Suprapubic skin (tissue), 4 donors: Measurements from ENCODE around the gene CD9. TPM values are rescaled to one million over a fixed set of nuclear protein-coding genes. Genes with fewer than 3 reads are reported as not detected.
A peak's percentile ranks its signal among the peaks of the same experiment; 100 is the strongest.

Source experiments
- DNase-seq, 2 donors: peaks; one replicate each; pipeline ENCODE4 v3.0.0-alpha.2; 2019; ENCODE audit warnings: low spot score in 2 of 2
- H3K27ac ChIP-seq: fragments of 200-600 bp; sonication (generic); one replicate; pipeline ENCODE4 v1.5.1; 2019
- H3K27me3 ChIP-seq: fragments of 200-600 bp; sonication (generic); one replicate; pipeline ENCODE4 v1.5.1; 2019
- H3K36me3 ChIP-seq: fragments of 200-600 bp; sonication (generic); one replicate; pipeline ENCODE4 v1.5.1; 2019
- H3K4me1 ChIP-seq: fragments of 200-600 bp; sonication (generic); one replicate; pipeline ENCODE4 v1.5.1; 2019
- H3K4me3 ChIP-seq: fragments of 200-600 bp; sonication (generic); one replicate; pipeline ENCODE4 v1.5.1; 2019; ENCODE audit warnings: mild to moderate bottlenecking
- H3K9me3 ChIP-seq: fragments of 200-600 bp; sonication (generic); one replicate; pipeline ENCODE4 v1.5.1; 2019
- CTCF ChIP-seq, 2 donors: fragments of 200-600 bp in 1 of 2; fragments of 450-650 bp in 1 of 2; sonication (generic) in 1 of 2; IDR thresholded peaks; one replicate each; pipeline ENCODE4 v1.5.1; 2016 to 2019; ENCODE audit warnings: antibody characterized with exemption in 2 of 2, mild to moderate bottlenecking in 1 of 2, moderate library complexity in 1 of 2
- EP300 ChIP-seq: sonication (generic); formaldehyde crosslinking; IDR thresholded peaks from one replicate; pipeline ENCODE4 v1.6.1; 2017; ENCODE audit warnings: antibody characterized with exemption
- POLR2A ChIP-seq, 2 donors: fragments of 450-650 bp; IDR thresholded peaks; one replicate each; pipeline ENCODE4 v1.6.1; 2017; ENCODE audit warnings: antibody characterized with exemption in 2 of 2, mild to moderate bottlenecking in 2 of 2, moderate library complexity in 2 of 2
- POLR2AphosphoS5 ChIP-seq, 3 donors: sonication (generic); formaldehyde crosslinking; IDR thresholded peaks; one replicate each; pipeline ENCODE4 v1.6.1; 2017; ENCODE audit warnings: antibody characterized with exemption in 3 of 3
- WGBS: methylation state at CpG from one replicate; pipeline ENCODE4 v1.1.5; 2018; 5-methylcytosine and 5-hydroxymethylcytosine counted together
- total RNA-seq, 4 donors: library from RNA; depleted of rRNA; stranded (reverse); fragments of >200 nt; gene quantifications; one replicate each; pipeline ENCODE4 v1.1.0, GENCODE V29; 2016

CD9 gene
- total RNA-seq, 4 donors from 2014 or later, result 420 to 548 (median 475) TPM

DNA sequence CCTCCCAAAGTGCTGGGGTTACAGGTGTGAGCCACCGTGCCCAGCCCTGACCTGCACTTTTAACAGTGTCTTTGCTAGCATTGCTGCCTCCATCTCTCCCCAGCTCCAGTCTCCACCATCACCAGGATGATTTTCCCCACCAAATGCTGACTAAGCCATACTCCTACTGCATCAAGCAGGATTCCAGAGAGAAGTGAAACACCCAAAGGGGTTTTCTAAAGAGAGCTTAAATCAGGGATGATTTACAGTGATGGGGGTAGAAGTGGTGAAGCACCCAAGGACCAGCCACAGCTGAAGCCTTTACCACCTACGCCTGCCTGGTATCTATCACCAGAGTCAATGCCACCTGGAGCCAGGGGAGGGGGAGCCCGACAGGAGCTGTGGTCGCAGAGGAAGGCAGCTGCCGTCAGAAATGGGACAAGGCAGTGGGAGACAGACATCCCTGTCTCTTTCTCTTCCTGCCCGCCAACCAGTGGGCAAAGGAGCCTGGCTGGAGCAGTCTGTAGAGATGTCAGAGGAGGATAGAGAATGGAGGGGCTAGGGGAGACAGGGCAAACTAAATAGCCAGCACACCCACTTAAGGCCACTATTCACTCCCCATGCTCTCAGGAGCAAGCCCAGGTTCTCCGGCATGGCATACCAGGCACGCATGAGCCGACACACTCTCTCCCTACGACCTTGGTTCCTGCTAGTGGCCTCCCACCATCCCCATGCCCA lies 22.4 kb upstream of the CD9 start:
- H3K36me3 ChIP-seq, result no peaks in the 10 kb centered on the region
- H3K4me3 ChIP-seq, result no peak overlapping the region
- no peak for DNase-seq
- H3K27me3 ChIP-seq, result no peaks in the 10 kb centered on the region
- peaks cover 32% of the 10 kb centered on the region for H3K4me1 ChIP-seq
- TF ChIP-seq EP300, result no peak
- no peak for TF ChIP-seq POLR2AphosphoS5 (IDR thresholded peaks at IDR 0.05)
- TF ChIP-seq POLR2A (IDR thresholded peaks at IDR 0.05), result no peak
- TF ChIP-seq CTCF (IDR thresholded peaks at IDR 0.05), result no peak
- no peak overlapping the region for H3K27ac ChIP-seq
- 92% methylated on average over 10 of the region's 10 CpGs for WGBS
- no peaks in the 10 kb centered on the region for H3K9me3 ChIP-seq

DNA sequence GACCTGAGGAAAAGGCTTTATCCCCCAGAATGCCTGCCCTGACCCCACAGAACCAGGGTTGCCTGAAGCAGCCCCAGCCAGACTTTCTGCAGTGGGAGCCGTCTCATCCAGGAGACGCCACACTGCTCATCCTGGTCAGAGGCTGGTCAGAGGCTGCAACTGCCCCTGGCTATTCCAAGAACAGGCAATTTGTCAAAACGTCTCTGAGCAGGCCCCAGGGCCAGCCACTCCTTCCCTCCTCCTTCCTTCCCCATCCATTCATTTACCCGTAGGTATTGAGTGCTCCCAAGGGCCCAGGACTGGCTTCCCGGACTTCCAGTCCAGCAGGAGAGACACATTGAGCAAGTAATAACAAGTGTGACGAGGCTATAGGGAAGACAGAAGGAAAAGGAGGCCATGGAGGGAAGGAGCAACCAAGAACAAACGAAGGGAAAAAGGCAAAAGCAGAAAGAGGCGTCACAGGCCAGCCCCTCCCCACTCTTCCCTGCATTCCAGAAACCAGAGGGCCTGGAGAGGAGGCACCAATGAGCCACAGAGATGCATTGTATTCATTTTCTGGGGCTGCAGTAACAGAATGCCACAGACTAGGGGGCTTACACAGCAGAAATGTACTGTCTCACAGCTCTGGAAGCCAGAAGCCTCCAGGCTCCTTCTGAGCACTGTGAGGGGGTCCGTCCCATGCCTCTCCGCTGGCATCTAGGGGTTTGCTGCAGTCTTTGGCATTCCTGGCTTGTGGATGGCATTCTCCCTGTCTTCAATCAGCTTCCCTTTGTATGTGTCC lies 21.0 kb upstream of the CD9 start:
- H3K9me3 ChIP-seq, result no peaks in the 10 kb centered on the region
- no peak overlapping the region for H3K4me3 ChIP-seq
- DNase-seq, result no peak
- H3K4me1 ChIP-seq, result peaks cover 45% of the 10 kb centered on the region
- 68% methylated on average over 10 of the region's 10 CpGs for WGBS
- no peaks in the 10 kb centered on the region for H3K27me3 ChIP-seq
- H3K27ac ChIP-seq, result peak overlapping the region; percentile 28
- TF ChIP-seq POLR2A (IDR thresholded peaks at IDR 0.05) (no peak), POLR2AphosphoS5 (IDR thresholded peaks at IDR 0.05) (no peak), CTCF (IDR thresholded peaks at IDR 0.05) (no peak), EP300 (no peak)
- H3K36me3 ChIP-seq, result no peaks in the 10 kb centered on the region

DNA sequence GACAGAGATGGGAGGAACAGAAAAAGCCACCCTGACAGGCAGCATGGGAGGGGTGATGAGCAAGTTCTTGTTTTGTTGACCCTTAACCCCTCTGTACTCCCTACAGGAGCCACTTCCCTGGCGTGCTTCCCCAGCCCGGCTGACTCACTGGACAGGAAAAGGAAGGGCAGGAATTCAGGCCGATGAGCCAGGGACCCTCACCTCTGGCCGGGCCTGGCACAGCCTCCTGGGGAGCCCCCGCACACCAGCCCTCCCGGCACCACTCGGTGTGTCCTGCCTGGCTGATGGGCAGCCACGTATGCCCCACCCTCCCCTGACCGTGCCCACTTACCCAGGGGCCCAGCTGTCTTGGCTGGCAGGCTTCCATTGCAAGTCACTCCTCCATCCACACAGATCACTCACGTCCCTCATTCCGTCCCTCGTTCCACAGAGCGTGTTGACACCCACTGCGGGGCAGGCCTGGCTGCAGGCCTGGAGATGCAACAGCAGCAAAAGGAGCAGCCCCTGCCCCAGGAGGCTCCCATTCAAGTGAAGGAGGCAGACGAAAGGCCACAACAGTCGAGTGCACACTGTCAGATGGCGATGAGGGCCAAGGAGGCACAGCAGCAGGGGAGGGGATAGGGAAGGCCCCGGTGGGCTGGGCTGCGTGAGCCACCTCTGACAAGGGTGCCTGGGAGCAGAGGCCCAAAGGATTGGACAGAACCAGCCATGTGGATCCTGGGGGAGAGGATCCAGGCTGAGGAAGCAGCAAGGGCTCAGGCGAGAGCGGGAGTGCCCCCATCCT lies 19.7 kb upstream of the CD9 start:
- Histone ChIP-seq H3K4me3 (no peak overlapping the region), H3K27me3 (no peaks in the 10 kb centered on the region), H3K36me3 (no peaks in the 10 kb centered on the region), H3K9me3 (no peaks in the 10 kb centered on the region), H3K27ac (peak overlapping the region; percentile 40), H3K4me1 (peaks cover 47% of the 10 kb centered on the region)
- no peak for DNase-seq
- TF ChIP-seq POLR2AphosphoS5 (IDR thresholded peaks at IDR 0.05), result no peak
- TF ChIP-seq CTCF (IDR thresholded peaks at IDR 0.05), result no peak
- TF ChIP-seq POLR2A (IDR thresholded peaks at IDR 0.05), result no peak
- TF ChIP-seq EP300, result no peak
- 71% methylated on average over 14 of the region's 21 CpGs for WGBS

- no peak overlapping the region for H3K27ac ChIP-seq
Observed at GRCh38 chr12:6181166-6181565, 19.0 kb upstream of the CD9 start.

More at GRCh38 chr12:6181166-6181565, 19.0 kb upstream of the CD9 start:
- TF ChIP-seq EP300 (no peak), POLR2A (IDR thresholded peaks at IDR 0.05) (no peak), POLR2AphosphoS5 (IDR thresholded peaks at IDR 0.05) (no peak), CTCF (IDR thresholded peaks at IDR 0.05) (no peak)
- Histone ChIP-seq H3K27me3 (no peaks in the 10 kb centered on the region), H3K4me3 (no peak overlapping the region), H3K4me1 (peaks cover 47% of the 10 kb centered on the region), H3K36me3 (no peaks in the 10 kb centered on the region), H3K9me3 (no peaks in the 10 kb centered on the region)
- no peak for DNase-seq
- WGBS, result 100% methylated on average over 1 of the region's 1 CpG
